Measurements from ENCODE around the gene CALR3.
A peak's percentile ranks its signal among the peaks of the same experiment; 100 is the strongest.
"Not testable (repeated sequence)": the region's sequence is repeated elsewhere in the genome, so short reads cannot be mapped to it uniquely, and the experiment has no call there.

Gene CALR3

GRCh38 chr19:16525751-16526481 is 29.9 kb upstream of the CALR3 start:
- H3K4me3 ChIP-seq (ENCODE audit: low read length) = no peak overlapping the region
- DNase-seq (ENCODE audit: low read depth, low spot score) = no peak

- no peak for DNase-seq (ENCODE audit: low read depth, low spot score)
- H3K4me3 ChIP-seq (ENCODE audit: low read length) = no peak overlapping the region
Observed at GRCh38 chr19:16524991-16525734, 29.2 kb upstream of the CALR3 start.

GRCh38 chr19:16522559-16523377 is 26.8 kb upstream of the CALR3 start:
- no peak for DNase-seq (ENCODE audit: low read depth, low spot score)

GRCh38 chr19:16521715-16522289 is 25.8 kb upstream of the CALR3 start:
- DNase-seq (ENCODE audit: low read depth, low spot score) = no peak

More at GRCh38 chr19:16522559-16523377, 26.8 kb upstream of the CALR3 start:
- no peak overlapping the region for H3K4me3 ChIP-seq (ENCODE audit: low read length)

GRCh38 chr19:16520986-16521624 is 25.1 kb upstream of the CALR3 start:
- H3K4me3 ChIP-seq (ENCODE audit: low read length) = no peak overlapping the region
- DNase-seq (ENCODE audit: low read depth, low spot score) = no peak

More at GRCh38 chr19:16521715-16522289, 25.8 kb upstream of the CALR3 start:
- H3K4me3 ChIP-seq (ENCODE audit: low read length) = no peak overlapping the region

GRCh38 chr19:16520074-16520973 is 24.4 kb upstream of the CALR3 start:
- H3K4me3 ChIP-seq (ENCODE audit: low read length) = no peak overlapping the region
- DNase-seq (ENCODE audit: low read depth, low spot score) = no peak

- no peak overlapping the region for H3K4me3 ChIP-seq (ENCODE audit: low read length)
- no peak for DNase-seq (ENCODE audit: low read depth, low spot score)
Observed at GRCh38 chr19:16519230-16519687, 23.3 kb upstream of the CALR3 start.

GRCh38 chr19:16518483-16519229 is 22.7 kb upstream of the CALR3 start:
- no peak for DNase-seq (ENCODE audit: low read depth, low spot score)
- H3K4me3 ChIP-seq (ENCODE audit: low read length) = no peak overlapping the region

- DNase-seq (ENCODE audit: low read depth, low spot score) = no peak
- H3K4me3 ChIP-seq (ENCODE audit: low read length) = no peak overlapping the region
Observed at GRCh38 chr19:16518061-16518460, 22.1 kb upstream of the CALR3 start.

- H3K4me3 ChIP-seq (ENCODE audit: low read length) = no peak overlapping the region
- DNase-seq (ENCODE audit: low read depth, low spot score) = peak; percentile 14
Observed at GRCh38 chr19:16516923-16517610, 21.1 kb upstream of the CALR3 start.

GRCh38 chr19:16516381-16516780 is 20.4 kb upstream of the CALR3 start:
- no peak for DNase-seq (ENCODE audit: low read depth, low spot score)
- no peak overlapping the region for H3K4me3 ChIP-seq (ENCODE audit: low read length)

- no peak for DNase-seq (ENCODE audit: low read depth, low spot score)
- no peak overlapping the region for H3K4me3 ChIP-seq (ENCODE audit: low read length)
Observed at GRCh38 chr19:16514383-16515019, 18.5 kb upstream of the CALR3 start.

GRCh38 chr19:16512611-16513010 is 16.6 kb upstream of the CALR3 start:
- DNase-seq (ENCODE audit: low read depth, low spot score); H3K4me3 ChIP-seq (ENCODE audit: low read length): not testable (repeated sequence)

GRCh38 chr19:16509141-16510061 is 13.4 kb upstream of the CALR3 start:
- no peak overlapping the region for H3K4me3 ChIP-seq (ENCODE audit: low read length)
- DNase-seq (ENCODE audit: low read depth, low spot score) = no peak

- DNase-seq (ENCODE audit: low read depth, low spot score) = no peak
- no peak overlapping the region for H3K4me3 ChIP-seq (ENCODE audit: low read length)
Observed at GRCh38 chr19:16508546-16508945, 12.6 kb upstream of the CALR3 start.

All from Jurkat, Clone E6-1 (cell line).